GM19025 (cell line): Measurements from ENCODE around the gene FLOT2.
"Not testable (repeated sequence)": the region's sequence is repeated elsewhere in the genome, so short reads cannot be mapped to it uniquely, and the experiment has no call there.

Experiments
- ATAC-seq: cut with Tn5 transposase; IDR thresholded peaks from one replicate; pipeline ENCODE4 v1.9.1; 2021; ENCODE audit warnings: mild to moderate bottlenecking, low read depth, moderate library complexity; ENCODE audit not compliant: unreplicated experiment

The FLOT2 gene

DNA sequence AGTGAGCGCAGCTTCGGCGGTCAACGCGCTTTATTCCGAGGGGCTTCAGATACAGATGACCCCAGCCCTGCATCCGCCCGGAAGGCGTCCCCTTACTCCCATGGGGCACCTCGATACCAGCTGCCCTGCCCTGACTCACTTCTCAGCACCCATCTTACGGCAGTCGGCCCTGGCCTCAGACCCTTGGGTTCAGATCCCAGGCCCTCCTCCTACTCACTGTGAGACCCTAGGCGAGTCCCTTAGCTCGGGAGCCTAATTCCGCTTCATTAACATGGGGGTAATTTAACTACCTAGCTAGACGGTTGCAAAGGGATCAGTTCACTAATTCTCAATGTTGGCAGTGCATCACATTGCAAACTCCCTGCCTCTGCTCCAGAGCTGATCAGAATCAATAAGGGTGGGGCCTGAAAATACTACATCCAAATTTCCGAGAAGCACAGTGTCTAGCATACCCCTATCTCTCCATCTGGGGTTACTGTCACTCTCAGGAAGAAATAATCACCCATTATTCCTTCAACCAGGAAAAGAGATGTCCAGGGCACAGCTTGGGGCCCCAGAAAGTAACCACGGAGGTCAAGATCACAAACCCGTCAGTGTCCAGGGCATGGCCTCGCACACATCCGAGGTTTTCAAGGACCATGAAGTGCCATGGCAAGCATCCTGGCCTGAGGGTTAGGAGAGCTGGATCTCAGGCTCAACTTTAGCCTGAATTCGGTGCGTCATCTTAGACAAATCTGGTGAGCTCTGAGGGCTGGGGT, 415 bp upstream of the FLOT2 start:
- no peak for ATAC-seq

DNA sequence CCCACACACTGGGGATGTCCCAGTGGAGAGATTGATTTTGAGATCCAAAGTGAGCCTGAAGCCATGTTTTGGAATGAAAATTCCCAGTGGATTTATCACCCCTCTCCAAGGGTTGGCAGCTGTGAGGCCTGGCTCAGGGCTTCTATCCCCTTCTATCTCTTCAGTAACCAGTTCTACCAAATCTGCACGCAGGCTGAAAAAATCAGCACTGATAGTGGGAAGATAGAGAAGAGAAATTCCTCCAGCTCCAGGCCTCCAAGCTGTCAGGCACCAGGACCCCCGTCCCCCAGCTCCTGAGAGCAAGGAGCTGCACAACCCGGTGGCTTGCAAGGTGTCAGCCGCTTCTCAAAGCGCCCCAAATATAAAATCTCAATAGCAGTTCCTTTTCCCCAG, 1.0 kb downstream of the FLOT2 start:
- no peak for ATAC-seq

DNA sequence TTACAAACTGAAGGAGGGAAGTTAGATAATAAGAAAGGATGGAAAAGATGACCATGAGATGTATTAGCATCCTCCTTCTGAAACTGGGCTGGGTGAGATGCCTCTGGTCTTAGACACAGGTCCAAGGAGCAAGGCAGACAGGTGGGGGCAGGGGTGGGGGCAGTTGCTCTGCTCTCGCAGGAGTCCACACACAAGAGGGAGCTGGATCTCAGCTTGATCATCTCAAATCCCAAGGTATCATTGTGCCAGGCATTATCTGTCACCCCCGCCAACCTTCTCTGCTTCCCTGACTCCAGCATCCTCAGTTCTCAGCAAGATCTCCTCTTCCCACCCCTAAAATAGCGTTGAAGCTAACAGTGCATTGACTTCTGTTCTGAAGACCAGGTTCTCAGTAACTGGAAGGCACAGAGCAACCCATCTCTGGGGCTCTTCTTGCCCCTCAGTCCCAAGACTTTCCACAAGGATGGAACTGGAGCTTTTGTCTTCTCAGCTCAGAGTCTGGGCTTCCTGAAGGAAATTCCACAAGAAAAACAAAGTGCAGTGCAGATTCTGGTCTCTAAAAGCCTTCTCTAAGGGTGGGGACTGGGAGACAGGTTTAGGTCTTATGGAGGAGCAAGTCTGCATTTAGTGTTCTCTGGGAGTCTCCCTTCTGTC, 1.6 kb downstream of the FLOT2 start:
- no peak for ATAC-seq

DNA sequence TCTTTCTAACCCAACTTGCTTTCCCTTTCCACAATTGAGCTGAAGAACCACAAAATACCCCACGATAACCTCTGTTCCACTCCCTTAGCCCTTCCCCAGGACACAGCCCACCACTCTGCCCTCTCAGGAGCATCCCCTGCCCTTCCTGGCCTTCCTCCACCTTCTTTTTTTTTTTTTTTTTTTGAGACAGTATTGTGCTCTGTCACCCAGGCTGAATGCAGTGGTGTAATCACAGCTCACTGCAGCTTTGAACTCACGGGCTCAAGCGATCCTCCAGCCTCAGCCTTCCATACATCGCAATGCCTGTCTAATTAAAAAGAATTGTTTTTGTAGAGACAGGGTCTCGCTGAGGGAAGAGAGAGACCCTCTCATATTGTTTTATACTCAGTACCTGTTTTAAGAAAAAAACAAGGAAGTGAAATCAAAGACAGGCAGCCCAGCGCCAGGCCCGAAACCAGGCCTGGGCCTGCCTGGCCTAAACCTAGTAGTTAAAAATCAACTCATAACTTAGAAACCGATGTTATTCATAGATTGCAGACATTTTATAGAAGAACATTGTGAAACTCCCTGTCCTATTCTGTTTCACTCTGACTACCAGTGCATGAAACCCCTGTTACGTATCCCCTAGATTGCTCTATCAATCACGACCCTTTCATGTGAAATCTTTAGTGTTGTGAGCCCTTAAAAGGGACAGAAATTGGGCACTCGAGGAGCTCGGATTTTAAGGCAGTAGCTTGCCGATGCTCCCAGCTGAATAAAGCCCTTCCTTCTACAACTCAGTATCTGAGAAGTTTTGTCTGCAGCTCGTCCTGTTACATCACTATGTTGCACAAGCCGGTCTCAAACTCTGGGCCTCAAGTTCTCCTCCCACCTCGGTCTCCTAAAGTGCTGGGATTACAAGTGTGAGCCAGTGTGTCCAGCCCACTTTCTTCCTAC, 4.0 kb downstream of the FLOT2 start:
- ATAC-seq: not testable (repeated sequence)

DNA sequence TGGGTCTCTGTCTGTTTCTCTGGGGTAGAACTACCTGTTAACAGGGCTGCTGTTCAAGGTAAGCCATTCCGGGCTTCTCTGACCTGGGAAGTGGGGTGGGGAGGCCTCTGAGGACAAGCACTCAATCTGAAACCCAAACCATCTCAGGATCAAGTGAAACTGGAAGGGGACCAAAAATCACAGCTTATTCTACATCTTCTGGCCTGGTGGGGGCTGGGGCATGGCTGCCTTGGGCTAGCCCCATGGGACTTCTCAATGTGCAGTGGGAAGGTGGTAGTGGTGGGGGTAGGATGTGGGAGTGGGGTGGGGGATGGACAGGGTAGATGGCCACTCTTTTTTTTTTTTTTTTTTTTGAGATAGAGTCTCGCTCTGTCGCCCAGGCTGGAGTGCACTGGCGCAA, 5.5 kb downstream of the FLOT2 start:
- ATAC-seq: no peak

DNA sequence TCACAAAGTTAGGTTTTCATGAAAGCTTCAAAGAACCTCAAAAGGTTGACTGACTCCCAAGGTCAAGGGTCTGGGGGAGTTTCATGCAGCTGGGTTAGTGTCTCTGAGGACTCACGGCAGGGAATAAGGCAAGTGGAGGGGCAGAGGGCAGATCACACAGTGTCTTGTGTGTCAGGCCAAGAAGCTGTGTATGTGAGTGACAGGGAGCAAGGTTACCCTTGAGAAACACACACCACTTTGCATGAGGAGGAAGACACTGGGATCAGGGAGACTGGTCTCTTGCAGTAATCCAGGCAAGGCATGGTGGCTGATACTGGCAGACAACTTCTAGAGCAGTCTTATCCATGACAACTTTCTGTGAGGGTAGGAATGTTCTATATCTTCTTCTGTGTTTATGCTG, 6.3 kb downstream of the FLOT2 start:
- ATAC-seq: no peak

DNA sequence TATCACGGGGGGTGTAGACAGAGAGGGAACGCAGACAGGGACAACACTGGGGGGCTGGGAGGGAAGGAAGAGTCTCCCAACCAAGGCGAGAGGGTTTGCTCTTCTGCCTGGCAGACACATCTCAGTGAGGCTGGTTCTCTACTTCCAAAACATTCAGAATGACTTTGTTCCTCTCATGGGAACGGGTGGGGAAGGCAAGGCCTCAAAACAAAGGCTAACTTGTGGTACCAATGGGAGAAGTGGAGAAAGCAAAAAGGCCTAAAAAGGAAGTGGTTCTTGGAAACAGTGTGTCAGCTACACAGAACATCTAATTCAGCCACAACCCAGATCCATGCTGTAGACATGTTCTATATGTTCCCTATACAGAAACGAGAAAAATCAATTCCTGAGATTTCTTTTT, 7.5 kb downstream of the FLOT2 start:
- no peak for ATAC-seq

DNA sequence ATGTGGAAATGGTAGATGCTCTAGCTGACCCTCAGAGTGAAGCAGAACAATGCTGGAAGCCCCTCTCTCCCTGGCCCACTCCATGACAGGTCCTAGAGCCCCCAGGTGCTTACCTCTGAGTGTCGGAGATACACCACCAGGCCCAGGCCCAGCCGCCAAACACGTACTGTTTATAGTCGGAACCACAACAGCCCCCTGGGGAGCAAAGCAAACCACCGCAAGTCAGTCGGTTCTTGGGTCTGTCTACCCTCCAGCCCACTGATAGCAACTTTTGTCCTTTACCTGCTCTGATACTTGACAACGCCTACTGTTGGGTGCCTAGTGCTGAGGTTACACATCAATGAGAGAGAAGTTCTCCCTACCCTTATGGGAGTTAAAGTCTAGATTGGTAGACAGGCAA, 8.7 kb downstream of the FLOT2 start:
- ATAC-seq: no peak

DNA sequence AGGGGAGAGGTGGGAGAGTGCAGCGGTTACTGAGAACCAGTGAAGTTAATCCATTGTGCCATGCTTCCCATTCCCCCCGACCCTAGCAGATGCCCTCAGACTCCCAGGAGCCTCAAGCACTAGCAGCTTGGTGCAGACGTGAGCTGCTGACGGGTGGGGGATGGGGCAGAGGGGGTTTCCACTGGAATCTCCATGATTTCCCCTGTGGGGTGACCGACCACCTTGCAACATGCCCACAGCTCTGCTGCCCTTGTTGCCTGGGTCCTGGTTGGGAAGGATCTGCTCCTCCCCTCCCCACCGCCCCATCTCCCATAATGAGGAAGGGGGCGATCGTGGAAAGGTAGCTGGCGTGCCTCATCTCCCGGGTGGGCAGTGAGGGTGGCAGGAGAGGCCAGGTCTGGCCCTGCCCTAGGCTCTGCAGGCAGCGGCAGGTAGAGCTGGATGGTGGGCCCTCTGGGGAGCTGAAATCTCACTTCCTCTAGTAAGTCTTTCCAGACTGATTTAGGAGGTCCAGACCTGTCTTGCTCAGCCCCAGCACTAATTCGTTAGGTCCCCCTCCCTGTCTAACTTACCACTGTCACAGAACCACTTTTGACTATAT, 9.6 kb downstream of the FLOT2 start:
- ATAC-seq: no peak

DNA sequence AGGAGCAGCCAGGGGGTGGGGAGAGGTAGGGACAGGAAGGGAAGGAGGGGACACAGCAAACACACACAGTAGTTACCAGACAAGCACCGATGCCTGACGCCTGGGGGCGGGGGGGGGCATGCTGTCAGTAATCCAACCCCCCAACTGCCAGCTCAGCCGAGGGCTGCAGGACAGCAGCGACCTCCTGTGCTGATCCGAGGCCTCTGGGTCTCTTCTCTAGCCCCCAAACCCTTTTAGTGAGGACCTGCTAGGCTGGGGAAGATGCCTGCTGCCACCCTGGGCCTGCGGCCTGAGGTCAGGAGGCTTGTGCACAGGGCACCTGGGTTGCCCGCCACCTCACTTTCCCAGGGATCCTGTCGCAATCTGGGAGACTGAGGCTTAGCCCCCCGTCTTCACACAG, 11.6 kb downstream of the FLOT2 start:
- ATAC-seq: no peak

DNA sequence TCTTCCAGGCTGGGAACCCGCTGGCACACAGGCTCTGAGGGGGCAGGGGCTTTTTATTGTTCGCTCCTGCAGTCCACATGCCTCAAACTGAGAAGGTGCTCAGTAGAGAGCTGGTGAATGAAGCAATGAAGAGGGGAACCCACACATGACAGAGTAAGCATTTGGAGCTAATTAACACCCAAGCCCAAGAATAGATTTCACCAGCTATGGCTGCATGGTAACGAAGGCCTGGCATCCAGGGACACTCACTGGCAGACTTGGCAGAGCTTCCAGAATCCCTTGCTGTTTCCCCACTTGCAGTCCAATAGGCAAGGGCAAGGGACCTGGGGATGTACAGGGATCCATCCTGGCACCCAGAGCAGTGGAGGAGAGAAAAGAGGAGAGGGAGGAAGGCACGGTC, 12.2 kb downstream of the FLOT2 start:
- ATAC-seq: no peak

DNA sequence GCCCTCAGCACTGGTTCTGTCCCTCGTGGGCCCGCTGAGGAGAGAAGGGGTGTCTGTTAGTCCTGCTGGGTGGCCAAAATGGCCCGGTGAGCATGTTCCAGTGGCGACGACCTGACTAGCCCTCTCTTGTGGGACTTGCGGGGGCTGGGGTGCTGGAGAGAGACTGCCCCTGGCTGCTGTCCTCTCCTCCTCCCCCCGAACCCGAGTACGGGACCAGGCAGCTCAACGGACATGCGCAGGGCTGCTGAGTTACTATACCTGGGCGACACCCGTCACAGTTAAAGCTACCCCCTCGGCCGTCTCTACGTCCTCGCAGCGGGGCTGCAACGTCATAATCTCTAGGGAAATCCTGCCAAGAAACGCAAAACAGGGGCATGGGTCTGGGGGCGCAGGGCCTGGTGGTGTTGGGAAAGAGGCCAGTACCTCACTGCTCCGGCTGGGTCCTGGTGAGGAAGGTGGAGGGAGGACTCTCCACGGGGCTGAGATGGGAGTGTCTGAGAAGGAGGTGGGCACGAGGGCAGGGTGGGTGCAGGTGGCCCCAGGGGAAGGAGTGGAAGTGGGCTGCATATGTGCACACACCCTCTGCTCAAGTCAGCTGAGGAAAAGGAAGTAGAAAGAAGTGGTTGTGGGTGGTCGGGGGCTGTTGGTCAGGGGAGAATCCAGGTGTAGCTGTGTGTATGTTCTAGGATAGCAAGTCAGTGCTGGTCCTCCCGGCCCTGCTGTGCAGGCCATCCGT, 13.4 kb downstream of the FLOT2 start:
- ATAC-seq: no peak

DNA sequence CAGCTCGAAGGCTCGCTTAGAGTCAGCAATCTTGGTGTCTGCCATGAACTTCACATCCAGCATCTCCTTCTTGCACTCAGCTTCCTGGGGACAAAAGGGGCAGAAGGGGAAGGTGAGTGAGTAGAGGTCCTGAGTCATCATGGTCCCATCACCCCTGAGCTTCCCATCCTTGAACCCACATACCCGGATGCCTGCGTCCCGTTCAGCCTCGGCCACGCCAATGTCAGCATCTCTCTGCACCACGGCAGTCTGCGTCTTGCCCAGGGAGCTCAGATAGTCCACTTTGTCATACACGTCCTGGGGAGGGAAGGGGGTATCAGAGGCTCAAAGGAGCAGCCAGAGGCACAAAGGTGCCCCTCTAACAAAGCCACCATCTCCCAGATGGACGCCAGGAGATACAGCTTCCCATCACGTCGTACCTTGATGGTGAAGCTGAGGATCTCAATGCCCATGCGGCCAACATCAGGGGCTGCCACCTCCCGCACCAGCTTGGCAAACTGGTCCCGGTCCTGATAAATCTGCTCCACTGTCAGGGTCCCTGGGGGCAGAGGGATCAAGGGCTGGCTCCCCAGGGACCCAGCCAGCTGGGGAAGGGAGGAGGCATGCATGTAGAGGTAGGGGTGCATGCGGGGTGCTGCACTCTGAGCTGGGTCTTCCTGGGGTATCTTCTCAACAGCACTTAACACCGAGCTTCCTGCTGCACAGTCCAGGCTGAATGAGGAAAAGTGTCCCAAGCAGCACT, 15.2 kb downstream of the FLOT2 start:
- no peak for ATAC-seq

DNA sequence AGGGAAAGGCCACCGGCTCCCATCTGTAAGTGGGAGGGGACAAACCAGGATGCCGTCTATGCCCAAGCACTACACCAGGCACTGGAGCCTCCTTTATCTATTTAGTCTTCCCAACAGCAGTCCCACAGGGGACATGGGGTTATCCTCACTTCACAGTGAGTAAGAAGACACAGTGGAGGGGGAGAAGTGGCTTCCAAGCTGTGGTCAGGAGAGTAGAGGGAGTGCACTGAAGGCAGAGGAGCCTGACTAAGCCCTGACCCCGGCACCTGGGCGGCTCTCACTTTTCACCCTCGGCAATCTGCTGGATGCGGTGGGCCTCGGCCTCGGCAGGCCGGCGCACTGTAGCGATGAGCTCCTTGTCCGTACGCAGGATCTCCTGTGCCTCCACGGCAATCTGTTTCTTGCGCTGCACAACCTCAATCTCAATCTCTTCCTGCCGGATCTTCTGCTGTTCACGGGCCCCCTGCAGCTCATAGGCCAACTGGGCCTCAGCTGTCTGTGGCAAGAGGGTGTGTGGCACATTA, 15.9 kb downstream of the FLOT2 start:
- ATAC-seq: no peak

DNA sequence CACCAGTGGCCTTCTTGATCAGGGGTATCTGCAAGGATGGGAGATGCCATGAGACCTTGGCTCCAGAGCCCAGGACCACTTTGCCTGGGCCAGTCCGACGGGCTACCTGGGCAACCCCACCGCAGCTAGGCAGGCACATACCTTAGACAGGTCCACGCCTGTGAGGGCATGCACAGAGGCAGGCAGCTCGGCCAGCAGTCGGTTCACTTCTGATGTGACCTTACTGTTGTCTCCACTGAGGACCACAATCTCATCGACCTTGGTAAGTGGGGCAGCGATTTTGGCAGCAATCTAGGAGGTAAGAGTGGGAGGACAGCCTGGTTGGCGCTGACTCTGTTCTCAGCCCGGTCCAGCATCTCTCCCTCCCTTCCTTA, 17.0 kb downstream of the FLOT2 start:
- ATAC-seq: no peak

DNA sequence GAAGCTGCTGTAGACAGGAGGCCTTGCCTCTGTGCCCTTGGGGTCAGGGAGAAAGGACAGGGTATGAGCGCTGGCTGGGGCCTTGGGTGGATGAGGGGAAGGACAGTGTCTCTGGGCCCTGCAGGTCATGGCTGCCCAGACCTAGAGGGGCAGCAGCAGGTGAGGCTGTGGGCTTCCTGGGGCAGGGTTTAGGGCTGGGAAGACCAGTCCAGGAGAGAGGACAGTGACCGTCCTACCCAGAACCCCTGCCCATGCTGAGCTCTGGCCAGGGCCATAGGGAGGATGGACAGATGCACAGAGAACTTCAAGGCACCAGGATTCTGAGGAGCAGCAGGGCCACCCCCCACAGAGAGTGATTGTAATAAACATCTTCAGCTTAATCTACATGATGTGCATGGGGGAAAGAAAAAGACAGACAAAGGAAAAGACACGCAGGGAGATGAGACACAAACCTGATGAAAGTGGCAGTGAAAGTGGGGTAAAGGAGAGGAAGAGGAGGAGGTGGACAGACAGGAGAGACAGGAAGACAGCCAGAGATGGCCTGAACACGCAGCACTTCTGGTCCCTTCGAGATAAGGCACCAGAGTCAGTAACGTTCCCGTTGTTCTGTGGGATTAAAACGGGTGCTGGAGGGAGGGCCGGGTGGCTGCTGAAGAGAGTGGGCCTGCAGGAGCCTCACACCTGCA, 17.5 kb downstream of the FLOT2 start:
- ATAC-seq: no peak

DNA sequence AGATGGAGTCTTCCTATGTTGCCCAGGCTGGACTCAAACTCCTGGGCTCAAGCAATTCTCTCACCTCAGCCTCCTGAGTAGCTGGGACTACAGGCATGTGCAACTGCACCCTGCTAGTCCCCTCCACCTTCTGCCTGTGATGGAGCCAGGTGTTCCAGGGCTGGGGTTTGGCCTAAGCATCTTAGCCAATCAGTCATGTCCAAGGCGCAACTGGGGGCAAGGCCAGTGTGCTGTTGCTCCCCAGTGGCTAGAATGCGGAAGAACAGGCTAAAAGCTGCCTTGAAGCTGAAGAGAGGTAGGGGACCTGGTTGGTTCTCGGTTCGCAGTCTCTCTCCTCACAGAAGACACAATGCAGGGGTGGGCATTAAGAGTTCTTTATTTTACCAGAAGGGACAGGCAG, 18.6 kb downstream of the FLOT2 start:
- ATAC-seq: no peak

DNA sequence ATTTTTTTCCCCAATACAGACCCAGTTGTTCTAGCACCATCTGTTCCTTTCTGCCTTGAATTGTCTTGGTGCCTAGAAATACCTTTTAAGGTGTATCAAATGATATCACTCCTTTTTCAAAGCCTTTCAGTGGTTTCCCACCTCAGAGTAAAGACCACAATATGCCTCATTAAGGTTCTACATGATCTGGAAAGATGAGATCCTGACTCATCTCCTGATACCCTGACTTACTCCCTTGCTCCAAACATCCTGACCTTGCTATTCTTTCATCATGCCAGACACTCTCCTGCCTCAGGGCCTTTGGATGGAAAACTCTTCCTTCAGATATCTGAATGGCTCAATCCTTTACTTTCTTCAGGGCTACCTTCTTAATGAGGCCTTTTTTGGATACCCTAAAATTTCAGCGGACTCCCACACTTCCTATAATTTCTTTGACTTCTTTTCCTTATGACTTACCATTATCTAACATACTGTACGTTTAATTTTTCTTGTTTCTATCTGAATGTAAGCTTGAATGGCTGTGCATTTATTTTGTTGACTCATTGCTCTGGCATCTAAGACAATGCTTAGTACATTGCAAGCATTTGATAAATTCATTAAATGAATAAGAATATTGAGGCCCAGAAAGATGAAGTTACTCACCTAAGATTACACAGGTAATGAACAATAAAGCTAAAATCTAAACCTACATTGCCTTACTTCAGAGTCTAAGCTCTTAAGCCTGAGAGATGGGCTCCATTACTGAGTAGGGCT, 19.2 kb downstream of the FLOT2 start:
- no peak for ATAC-seq
